ENCODE data around the gene GRM5. TPM values are rescaled to one million over a fixed set of nuclear protein-coding genes. Genes with fewer than 3 reads are reported as not detected.

The GRM5 gene
- total RNA-seq, 4 donors from 2014 or later, result 0.16 to 0.44 (median 0.19) TPM; not detected in 1

DNA sequence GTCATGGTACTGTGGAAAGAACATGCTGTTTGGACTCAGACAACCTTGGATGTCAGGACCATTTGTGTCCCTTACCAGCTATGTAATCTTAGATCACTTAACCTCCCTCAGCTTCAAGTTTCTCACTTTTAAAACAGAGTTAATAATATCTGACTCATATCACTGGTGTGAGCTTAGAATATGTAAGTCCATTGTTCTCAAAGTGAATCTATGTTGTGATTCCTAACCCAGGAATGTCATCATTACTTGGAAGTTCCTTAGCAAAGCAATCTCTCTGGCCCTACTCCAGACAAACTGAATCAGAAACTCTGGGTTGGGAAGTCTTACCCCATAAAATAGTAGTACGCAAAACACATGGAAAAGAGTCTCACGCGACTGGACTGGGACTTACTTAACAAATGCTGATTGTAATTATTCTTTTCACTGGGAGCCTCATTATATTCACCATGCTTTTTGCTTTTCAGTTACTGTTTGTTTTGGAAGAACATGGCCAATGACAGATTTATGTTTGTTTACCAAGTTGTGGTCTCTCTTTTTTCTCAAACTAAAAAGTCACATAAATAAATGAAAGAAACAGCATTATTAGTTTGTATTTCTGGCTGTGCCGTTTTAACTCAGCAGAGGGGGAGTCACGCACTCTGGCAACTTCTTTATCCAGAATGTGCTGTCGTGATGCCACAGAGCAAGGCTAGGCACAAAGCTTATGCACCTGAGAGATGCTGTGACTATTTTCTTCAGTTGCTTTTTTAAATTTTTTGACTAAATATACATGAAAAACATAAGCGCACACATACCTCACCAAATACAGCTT, 510.6 kb downstream of the GRM5 start:
- TF ChIP-seq, protein P1, sequence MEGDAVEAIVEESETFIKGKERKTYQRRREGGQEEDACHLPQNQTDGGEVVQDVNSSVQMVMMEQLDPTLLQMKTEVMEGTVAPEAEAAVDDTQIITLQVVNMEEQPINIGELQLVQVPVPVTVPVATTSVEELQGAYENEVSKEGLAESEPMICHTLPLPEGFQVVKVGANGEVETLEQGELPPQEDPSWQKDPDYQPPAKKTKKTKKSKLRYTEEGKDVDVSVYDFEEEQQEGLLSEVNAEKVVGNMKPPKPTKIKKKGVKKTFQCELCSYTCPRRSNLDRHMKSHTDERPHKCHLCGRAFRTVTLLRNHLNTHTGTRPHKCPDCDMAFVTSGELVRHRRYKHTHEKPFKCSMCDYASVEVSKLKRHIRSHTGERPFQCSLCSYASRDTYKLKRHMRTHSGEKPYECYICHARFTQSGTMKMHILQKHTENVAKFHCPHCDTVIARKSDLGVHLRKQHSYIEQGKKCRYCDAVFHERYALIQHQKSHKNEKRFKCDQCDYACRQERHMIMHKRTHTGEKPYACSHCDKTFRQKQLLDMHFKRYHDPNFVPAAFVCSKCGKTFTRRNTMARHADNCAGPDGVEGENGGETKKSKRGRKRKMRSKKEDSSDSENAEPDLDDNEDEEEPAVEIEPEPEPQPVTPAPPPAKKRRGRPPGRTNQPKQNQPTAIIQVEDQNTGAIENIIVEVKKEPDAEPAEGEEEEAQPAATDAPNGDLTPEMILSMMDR (IDR thresholded peaks at IDR 0.05; ENCODE audit: low read depth), result no peak

DNA sequence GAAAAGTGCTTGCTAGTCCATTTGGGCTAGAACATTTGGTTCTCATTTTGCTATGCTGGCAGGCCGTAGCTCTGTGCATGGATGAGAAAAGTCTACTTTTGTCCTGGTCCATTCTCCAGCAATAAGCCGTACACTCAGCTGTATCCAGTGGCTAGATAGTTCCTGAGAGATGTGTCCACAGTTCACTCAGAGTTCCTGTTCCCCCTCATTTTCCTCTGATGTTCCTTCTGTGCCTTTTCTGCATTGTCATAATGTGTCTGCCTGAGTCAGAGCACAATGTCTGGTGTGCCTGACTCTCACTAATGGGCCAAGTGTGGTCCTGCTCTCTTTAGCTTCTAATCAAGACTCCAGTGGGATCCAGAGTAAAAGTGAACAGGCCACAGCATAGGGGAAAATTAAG, 512.6 kb downstream of the GRM5 start:
- TF ChIP-seq, protein P1 (IDR thresholded peaks at IDR 0.05; ENCODE audit: low read depth), result no peak

DNA sequence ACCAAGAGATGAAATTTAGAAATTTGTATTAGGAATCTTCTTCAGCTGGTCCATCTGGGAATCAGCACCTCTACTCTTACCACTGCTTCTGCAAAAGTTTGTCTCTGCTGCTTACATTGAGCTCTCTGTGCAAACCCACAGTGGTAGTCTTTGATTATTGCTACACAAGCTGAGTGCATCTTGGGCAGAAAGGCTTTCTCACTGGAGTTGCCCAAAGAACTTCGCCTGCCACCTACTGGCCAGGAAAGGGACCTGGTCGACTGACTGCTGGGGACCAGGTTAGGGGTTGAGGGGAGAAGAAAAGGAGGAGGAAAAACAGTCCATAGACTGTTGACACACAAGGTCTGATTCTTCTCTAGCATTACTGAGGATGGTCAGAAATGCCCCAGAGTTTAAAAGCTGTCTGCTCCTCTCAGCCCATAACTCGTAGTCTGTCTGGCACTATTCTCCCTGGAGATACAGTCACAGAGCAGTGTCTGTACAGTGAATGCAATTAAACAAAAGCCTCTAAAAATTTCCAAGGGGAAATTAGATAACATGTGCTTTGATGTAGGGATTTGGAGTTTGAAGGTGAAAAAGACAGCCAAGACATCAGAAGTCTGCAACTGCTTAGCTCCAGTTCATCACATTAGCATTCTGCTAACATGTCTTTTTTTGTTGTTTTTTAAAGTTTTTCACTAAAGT, 513.3 kb downstream of the GRM5 start:
- TF ChIP-seq, protein P1 (IDR thresholded peaks at IDR 0.05; ENCODE audit: low read depth), result no peak

DNA sequence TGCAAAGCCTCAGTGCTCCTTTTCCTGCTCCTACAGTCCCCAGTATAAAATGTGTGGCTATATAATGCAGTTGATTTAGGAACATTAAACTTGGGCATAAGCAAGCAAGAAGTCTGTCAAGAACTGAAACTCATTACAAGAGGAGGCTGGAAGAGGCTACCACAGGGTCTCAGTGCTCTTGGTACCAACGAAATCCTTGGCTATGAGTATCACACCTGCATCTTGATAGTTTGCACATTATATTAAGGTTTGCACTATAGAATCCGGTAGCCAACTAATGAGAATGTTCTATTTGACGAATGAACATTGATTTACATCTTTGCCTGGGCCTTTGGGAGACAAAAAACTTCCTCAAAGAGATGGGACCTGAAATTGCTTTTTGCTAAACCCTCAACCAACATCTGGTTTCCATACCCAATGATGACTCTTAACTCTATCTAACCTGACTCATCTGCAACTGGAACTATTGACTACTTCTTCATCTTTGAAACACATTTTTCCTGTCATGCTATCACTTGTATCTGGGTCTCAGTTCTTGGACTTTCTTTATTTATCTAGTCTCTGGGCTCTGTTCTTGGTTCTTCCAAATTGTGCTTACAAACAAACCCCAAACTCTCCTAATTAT, 521.0 kb downstream of the GRM5 start:
- TF ChIP-seq, protein P1 (IDR thresholded peaks at IDR 0.05; ENCODE audit: low read depth), result no peak

DNA sequence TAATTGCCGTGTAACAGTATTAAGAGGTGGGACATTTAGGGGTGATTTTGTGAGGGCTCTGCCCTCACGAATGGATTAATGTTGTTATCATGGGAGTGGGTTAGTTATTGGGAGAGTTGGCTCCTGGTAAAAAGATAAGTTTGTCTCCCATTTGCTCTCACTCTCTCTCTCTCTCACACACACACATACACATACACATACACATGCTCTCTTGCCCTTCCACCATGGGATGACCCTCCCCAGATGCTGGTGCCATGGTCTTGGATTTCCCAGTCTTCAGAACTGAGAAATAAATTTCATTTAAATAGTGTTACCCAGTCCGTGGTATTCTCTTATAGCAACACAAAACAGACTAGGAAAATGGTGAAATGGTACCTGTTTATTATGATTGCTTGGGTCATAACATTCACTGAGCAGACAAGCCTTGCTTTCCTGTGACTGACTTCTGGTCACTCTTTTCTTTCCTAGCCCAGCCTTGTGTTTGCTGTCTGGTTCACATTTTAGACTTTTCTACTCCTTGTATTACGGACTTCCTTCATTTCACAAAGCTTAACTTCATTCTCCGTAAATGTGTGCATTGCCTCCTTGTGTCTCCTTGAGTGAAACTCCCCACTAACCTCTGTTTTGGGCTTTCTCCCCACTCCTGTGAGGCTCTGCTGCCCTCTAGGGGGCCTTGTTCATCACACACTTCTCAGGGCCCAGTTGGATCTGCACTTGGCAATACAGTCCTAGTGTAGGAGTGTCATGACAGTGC, 521.7 kb downstream of the GRM5 start:
- TF ChIP-seq, protein P1 (IDR thresholded peaks at IDR 0.05; ENCODE audit: low read depth), result no peak

DNA sequence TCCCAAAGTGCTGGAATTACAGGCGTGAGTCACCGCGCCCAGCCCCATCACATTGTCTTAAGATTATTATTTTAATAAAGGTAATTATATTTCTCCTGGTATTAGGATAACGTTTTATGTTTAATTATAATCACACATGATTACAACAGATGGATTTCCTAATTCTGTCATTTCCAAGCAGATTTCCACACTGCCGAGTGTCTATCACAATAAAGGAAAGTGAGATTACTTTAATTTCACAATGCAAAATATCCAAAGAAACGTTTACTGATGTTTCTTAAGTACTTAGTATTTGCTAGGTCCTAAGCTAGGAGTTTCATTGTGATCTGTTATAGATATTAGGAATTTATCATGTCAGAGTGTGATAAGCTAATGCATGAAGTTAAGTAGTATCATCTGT, 524.8 kb downstream of the GRM5 start:
- TF ChIP-seq, protein P1 (IDR thresholded peaks at IDR 0.05; ENCODE audit: low read depth), result no peak
